ENCODE data around the gene ATP2C2.
"Not testable (repeated sequence)": the region's sequence is repeated elsewhere in the genome, so short reads cannot be mapped to it uniquely, and the experiment has no call there.

Gene ATP2C2

GRCh38 chr16:84368308-84368996 is at the start of gene ATP2C2:
ATP2C2 (plus strand) TSS chr16:84368538; CDS start chr16:84368616, 78 bp downstream.
- peak; percentile 53 for DNase-seq (ENCODE audit: low spot score)

GRCh38 chr16:84319146-84319760 is 49.1 kb upstream of the ATP2C2 start:
- no peak for DNase-seq (ENCODE audit: low spot score)

- DNase-seq (ENCODE audit: low spot score) = no peak
Observed at GRCh38 chr16:84320511-84320910, 47.8 kb upstream of the ATP2C2 start.

GRCh38 chr16:84321932-84322331 is 46.4 kb upstream of the ATP2C2 start:
- no peak for DNase-seq (ENCODE audit: low spot score)

- no peak for DNase-seq (ENCODE audit: low spot score)
Observed at GRCh38 chr16:84322749-84323148, 45.6 kb upstream of the ATP2C2 start.

- DNase-seq (ENCODE audit: low spot score) = no peak
Observed at GRCh38 chr16:84323606-84324005, 44.7 kb upstream of the ATP2C2 start.

- no peak for DNase-seq (ENCODE audit: low spot score)
Observed at GRCh38 chr16:84324434-84325262, 43.7 kb upstream of the ATP2C2 start.

GRCh38 chr16:84326545-84326944 is 41.8 kb upstream of the ATP2C2 start:
- no peak for DNase-seq (ENCODE audit: low spot score)

GRCh38 chr16:84327926-84328505 is 40.3 kb upstream of the ATP2C2 start:
- DNase-seq (ENCODE audit: low spot score) = no peak

- DNase-seq (ENCODE audit: low spot score) = no peak
Observed at GRCh38 chr16:84329016-84329415, 39.3 kb upstream of the ATP2C2 start.

- DNase-seq (ENCODE audit: low spot score) = no peak
Observed at GRCh38 chr16:84329843-84330684, 38.3 kb upstream of the ATP2C2 start.

- DNase-seq (ENCODE audit: low spot score) = no peak
Observed at GRCh38 chr16:84330685-84331050, 37.7 kb upstream of the ATP2C2 start.

GRCh38 chr16:84331998-84332780 is 36.1 kb upstream of the ATP2C2 start:
- no peak for DNase-seq (ENCODE audit: low spot score)

GRCh38 chr16:84332975-84333684 is 35.2 kb upstream of the ATP2C2 start:
- DNase-seq (ENCODE audit: low spot score) = no peak

GRCh38 chr16:84334058-84334457 is 34.3 kb upstream of the ATP2C2 start:
- no peak for DNase-seq (ENCODE audit: low spot score)

- no peak for DNase-seq (ENCODE audit: low spot score)
Observed at GRCh38 chr16:84334482-84334881, 33.9 kb upstream of the ATP2C2 start.

- not testable (repeated sequence) for DNase-seq (ENCODE audit: low spot score)
Observed at GRCh38 chr16:84337236-84337635, 31.1 kb upstream of the ATP2C2 start.

- DNase-seq (ENCODE audit: low spot score) = peak; percentile 79
Observed at GRCh38 chr16:84339311-84339710, 29.0 kb upstream of the ATP2C2 start.

GRCh38 chr16:84339766-84340165 is 28.6 kb upstream of the ATP2C2 start:
- no peak for DNase-seq (ENCODE audit: low spot score)

- DNase-seq (ENCODE audit: low spot score) = no peak
Observed at GRCh38 chr16:84340325-84341040, 27.9 kb upstream of the ATP2C2 start.

Measured in D341Med (cell line).